Measurements from ENCODE around the gene DMWD. TPM values are rescaled to one million over a fixed set of nuclear protein-coding genes. Genes with fewer than 3 reads are reported as not detected.

The DMWD gene
- total RNA-seq, 1 experiment from 2014 or later, result 35.4 TPM

DNA sequence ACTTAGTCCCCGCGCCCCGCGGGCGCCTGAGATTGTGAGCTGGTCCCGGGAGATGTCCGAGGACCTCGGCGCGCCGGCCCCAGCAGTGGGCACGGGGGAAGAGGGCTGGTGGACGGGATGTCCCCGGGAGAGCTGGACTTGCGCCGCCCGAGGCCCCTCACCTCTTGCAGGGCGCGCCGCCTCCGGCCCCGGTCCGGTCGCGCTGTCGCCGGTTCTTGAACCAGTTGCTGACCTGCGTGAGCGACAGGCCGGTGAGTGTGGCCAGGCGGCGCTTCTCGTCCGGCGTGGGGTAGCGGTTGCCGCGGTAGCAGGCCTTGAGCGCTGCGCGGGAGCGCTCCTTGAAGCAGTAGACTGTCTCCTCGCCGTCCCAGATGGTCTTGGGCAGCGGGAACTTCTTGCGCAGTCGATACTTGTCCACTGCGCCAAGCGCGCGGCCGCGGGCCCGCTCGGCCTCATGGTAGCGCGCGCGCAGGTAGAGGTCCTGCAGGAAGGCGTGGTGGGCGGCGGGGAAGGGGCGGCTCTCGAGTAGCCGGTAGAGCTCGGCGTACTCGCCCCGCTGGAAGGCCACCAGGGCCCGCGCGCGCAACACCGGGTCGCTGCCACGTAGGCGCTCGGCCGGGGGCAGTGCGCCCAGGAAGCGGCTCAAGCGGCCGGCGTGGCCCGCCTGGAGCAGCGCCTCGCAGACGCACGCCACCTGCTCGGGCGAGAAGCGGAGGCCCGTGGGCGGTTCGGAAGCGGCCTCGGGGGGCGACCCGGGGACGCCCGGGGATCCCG, 24.6 kb downstream of the DMWD start:
- peak in 1 of 2 experiments; percentile 75 for DNase-seq (ENCODE audit: low read depth in 1 of 2, low spot score in 2 of 2)
- H3K27ac ChIP-seq, result peak overlapping the region; percentile 46; the same call in 1 of the 2 replicates

DNA sequence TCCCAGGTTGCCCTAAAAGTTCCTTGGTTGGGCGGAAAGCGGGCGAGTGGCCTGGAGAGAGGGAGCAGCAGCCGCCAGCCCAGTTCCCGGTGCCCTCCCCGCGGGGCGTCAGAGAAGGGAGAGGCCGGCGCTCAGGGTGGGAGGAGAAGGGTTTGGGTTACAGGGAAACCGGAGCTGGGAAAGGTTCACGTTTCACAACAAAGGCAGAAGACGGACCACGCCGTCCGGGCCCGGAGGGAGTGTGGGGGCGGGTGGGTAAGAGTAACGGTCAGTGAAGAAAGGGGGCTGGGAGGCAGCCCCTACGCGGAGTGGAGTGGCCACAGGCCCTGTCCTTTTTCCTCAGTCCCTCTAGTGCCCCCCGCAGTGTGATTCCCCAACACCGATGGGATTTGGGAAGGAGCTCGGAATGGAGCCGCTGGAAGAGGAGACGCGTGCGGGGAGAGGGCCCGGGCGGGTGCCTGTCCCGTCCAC, 25.2 kb downstream of the DMWD start:
- peaks cover 26% of the 10 kb centered on the region for H3K36me3 ChIP-seq
- 0 out of 2 replicates have a peak, but pooled peaks cover 2% of the 10 kb centered on the region for H3K9me3 ChIP-seq (replicated peaks)
- peak overlapping the region; percentile 46; the same call in 1 of the 2 replicates for H3K27ac ChIP-seq
- peak; percentile 57 to 77 for DNase-seq (ENCODE audit: low read depth in 1 of 2, low spot score in 2 of 2)
- peaks cover 42% of the 10 kb centered on the region for H3K4me1 ChIP-seq (replicated peaks)
- H3K27me3 ChIP-seq (replicated peaks), result no peaks in the 10 kb centered on the region
- peak overlapping the region; percentile 67 for H3K4me3 ChIP-seq

More for the DNA sequence above, 24.6 kb downstream of the DMWD start:
- Histone ChIP-seq H3K27me3 (replicated peaks) (no peaks in the 10 kb centered on the region), H3K9me3 (replicated peaks) (0 out of 2 replicates have a peak, but pooled peaks cover 2% of the 10 kb centered on the region), H3K4me3 (peak overlapping the region; percentile 67), H3K4me1 (replicated peaks) (peaks cover 42% of the 10 kb centered on the region), H3K36me3 (peaks cover 32% of the 10 kb centered on the region)

DNA sequence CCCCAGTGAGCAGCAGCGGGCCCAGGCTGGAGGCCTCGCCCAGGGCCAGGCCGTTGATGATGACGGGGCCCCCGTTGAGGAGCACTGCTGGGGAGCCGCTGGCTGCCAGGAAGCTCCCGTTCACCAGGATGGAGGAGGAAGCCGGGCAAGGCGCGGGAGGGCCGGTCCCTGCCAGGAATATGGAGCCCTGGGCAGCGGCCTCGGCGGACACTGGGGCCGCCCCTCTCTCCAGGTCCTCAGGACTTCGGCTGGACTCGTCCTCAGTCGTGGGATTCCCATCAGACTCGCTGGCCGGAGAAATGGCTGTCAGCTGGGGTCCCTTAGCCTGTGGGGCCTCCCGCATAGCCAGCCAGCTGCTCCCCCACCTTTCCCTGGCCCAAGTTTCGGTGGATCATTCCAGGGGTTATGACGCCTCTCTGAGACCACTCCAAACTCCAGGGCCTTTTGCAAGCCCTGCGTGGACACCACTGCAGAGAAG, 25.7 kb downstream of the DMWD start:
- Histone ChIP-seq H3K4me3 (peak overlapping the region; percentile 67), H3K27me3 (replicated peaks) (no peaks in the 10 kb centered on the region), H3K4me1 (replicated peaks) (peaks cover 42% of the 10 kb centered on the region), H3K9me3 (replicated peaks) (0 out of 2 replicates have a peak, but pooled peaks cover 2% of the 10 kb centered on the region), H3K27ac (peak overlapping the region; percentile 46; the same call in 1 of the 2 replicates), H3K36me3 (peaks cover 20% of the 10 kb centered on the region)
- no peak for DNase-seq (ENCODE audit: low read depth in 1 of 2, low spot score in 2 of 2)

- H3K27ac ChIP-seq, result no peak overlapping the region
These were observed 26.3 kb downstream of the DMWD start for GRCh38 chr19:45766296-45766868.

GRCh38 chr19:45765702-45766295, 26.8 kb downstream of the DMWD start:
- no peak for DNase-seq (ENCODE audit: low read depth in 1 of 2, low spot score in 2 of 2)
- peaks cover 9% of the 10 kb centered on the region for H3K36me3 ChIP-seq
- no peak overlapping the region for H3K27ac ChIP-seq
- H3K27me3 ChIP-seq (replicated peaks), result no peaks in the 10 kb centered on the region
- H3K4me1 ChIP-seq (replicated peaks), result peaks cover 39% of the 10 kb centered on the region
- 0 out of 2 replicates have a peak, but pooled peaks cover 2% of the 10 kb centered on the region for H3K9me3 ChIP-seq (replicated peaks)
- H3K4me3 ChIP-seq, result no peak overlapping the region

More at GRCh38 chr19:45766296-45766868, 26.3 kb downstream of the DMWD start:
- 0 out of 2 replicates have a peak, but pooled peaks cover 2% of the 10 kb centered on the region for H3K9me3 ChIP-seq (replicated peaks)
- H3K36me3 ChIP-seq, result peaks cover 15% of the 10 kb centered on the region
- no peak overlapping the region for H3K4me3 ChIP-seq
- peaks cover 42% of the 10 kb centered on the region for H3K4me1 ChIP-seq (replicated peaks)
- no peaks in the 10 kb centered on the region for H3K27me3 ChIP-seq (replicated peaks)
- DNase-seq (ENCODE audit: low read depth in 1 of 2, low spot score in 2 of 2), result no peak

DNA sequence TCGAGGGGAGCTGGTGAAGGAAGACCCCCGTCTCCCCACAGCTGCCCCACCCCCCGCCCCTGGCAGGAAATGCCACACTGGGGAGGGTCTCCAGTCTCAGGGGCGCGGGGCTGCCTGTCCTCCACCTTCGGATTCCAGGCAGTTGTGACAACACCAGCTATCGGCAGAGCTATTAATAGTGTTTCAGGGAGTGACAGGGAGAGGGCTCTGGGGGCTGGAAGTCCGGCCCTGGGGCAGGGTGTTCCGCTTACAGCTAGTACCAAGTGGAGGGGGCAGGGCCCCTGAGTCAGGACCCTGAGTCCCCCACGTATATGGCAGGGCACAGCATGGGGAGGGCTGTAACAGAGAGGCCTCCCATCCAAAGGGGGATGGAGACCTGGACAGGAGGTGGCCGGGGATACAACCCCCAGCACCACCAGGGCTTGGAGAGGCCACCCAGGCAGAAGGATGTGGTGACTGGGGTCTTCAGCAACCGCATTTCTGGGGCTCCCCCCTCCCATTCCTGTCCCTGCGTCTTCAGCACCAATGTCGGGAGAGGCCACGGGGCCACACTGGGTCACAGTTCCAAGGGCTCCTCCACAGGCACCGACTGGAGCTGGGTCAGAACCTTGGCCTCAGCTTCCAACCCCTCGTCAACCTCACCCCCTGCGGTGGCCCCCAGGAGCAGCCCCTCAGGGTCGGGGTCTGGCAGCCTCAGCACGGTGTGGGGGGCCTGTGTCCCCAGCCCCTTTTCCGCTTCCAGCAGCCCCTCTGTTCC, 27.5 kb downstream of the DMWD start:
- peaks cover 8% of the 10 kb centered on the region; the same call in 1 of the 2 replicates for H3K36me3 ChIP-seq

GRCh38 chr19:45764475-45764874, 28.2 kb downstream of the DMWD start:
- Histone ChIP-seq H3K4me3 (no peak overlapping the region), H3K9me3 (replicated peaks) (0 out of 2 replicates have a peak, but pooled peaks cover 2% of the 10 kb centered on the region)

More for the DNA sequence above, 27.5 kb downstream of the DMWD start:
- Histone ChIP-seq H3K4me3 (no peak overlapping the region), H3K27ac (no peak overlapping the region), H3K4me1 (replicated peaks) (peaks cover 33% of the 10 kb centered on the region), H3K9me3 (replicated peaks) (0 out of 2 replicates have a peak, but pooled peaks cover 2% of the 10 kb centered on the region), H3K27me3 (replicated peaks) (no peaks in the 10 kb centered on the region)
- DNase-seq (ENCODE audit: low read depth in 1 of 2, low spot score in 2 of 2), result no peak

DNA sequence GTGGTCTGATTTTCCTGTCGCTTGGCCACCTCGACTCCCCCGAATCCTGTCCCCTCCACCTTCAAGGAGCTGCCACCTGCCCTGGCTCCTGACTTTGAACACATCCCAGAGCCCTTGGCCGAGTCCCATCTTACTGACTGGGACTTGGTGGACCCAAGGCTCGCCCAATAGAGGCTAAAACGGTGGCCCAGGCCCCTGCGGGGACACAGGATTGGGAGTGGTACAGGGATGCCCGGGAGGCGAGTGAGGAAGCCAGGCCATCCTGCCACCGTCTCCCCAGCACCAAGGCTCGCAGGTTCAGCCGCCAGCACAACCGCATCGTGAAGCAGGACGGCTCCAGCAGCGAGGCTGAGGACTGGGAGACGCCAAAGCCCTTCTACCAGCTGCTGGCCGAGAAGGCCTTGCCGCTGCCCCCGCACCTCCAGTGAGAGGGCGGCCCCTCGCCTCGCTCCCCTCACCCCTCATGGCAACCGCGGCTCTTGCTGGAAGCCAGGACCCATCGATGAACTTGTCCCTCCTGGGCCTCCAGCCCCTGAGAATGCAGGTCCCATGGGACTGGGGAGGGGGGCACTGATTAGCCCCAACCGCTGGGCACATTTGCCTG, 28.9 kb downstream of the DMWD start:
- Histone ChIP-seq H3K4me3 (no peak overlapping the region), H3K9me3 (replicated peaks) (0 out of 2 replicates have a peak, but pooled peaks cover 2% of the 10 kb centered on the region), H3K4me1 (replicated peaks) (peaks cover 29% of the 10 kb centered on the region), H3K36me3 (peaks cover 8% of the 10 kb centered on the region; the same call in 1 of the 2 replicates), H3K27me3 (replicated peaks) (no peaks in the 10 kb centered on the region), H3K27ac (no peak overlapping the region)
- no peak for DNase-seq (ENCODE audit: low read depth in 1 of 2, low spot score in 2 of 2)

More at GRCh38 chr19:45764475-45764874, 28.2 kb downstream of the DMWD start:
- Histone ChIP-seq H3K27ac (no peak overlapping the region), H3K27me3 (replicated peaks) (no peaks in the 10 kb centered on the region), H3K4me1 (replicated peaks) (peaks cover 29% of the 10 kb centered on the region), H3K36me3 (peaks cover 8% of the 10 kb centered on the region; the same call in 1 of the 2 replicates)
- no peak for DNase-seq (ENCODE audit: low read depth in 1 of 2, low spot score in 2 of 2)

GRCh38 chr19:45762870-45763631, 29.6 kb downstream of the DMWD start:
- Histone ChIP-seq H3K4me3 (no peak overlapping the region), H3K9me3 (replicated peaks) (no peaks in the 10 kb centered on the region), H3K36me3 (peaks cover 8% of the 10 kb centered on the region; the same call in 1 of the 2 replicates), H3K4me1 (replicated peaks) (peaks cover 26% of the 10 kb centered on the region), H3K27ac (no peak overlapping the region), H3K27me3 (replicated peaks) (no peaks in the 10 kb centered on the region)
- DNase-seq (ENCODE audit: low read depth in 1 of 2, low spot score in 2 of 2), result no peak

- no peak for DNase-seq (ENCODE audit: low read depth in 1 of 2, low spot score in 2 of 2)
- Histone ChIP-seq H3K27ac (no peak overlapping the region), H3K27me3 (replicated peaks) (no peaks in the 10 kb centered on the region), H3K4me3 (no peak overlapping the region), H3K9me3 (replicated peaks) (no peaks in the 10 kb centered on the region), H3K4me1 (replicated peaks) (peaks cover 12% of the 10 kb centered on the region), H3K36me3 (peaks cover 5% of the 10 kb centered on the region; the same call in 1 of the 2 replicates)
These were observed 30.9 kb downstream of the DMWD start for GRCh38 chr19:45761714-45762113.

GRCh38 chr19:45758921-45759320, 33.7 kb downstream of the DMWD start:
- no peaks in the 10 kb centered on the region for H3K27me3 ChIP-seq (replicated peaks)
- no peak overlapping the region for H3K4me3 ChIP-seq
- no peak for DNase-seq (ENCODE audit: low read depth in 1 of 2, low spot score in 2 of 2)
- no peaks in the 10 kb centered on the region for H3K36me3 ChIP-seq
- no peaks in the 10 kb centered on the region for H3K9me3 ChIP-seq (replicated peaks)
- H3K27ac ChIP-seq, result no peak overlapping the region
- H3K4me1 ChIP-seq (replicated peaks), result peaks cover under 1% of the 10 kb centered on the region; the same call in 1 of the 2 replicates

- Histone ChIP-seq H3K4me1 (replicated peaks) (no peaks in the 10 kb centered on the region), H3K27me3 (replicated peaks) (no peaks in the 10 kb centered on the region), H3K9me3 (replicated peaks) (no peaks in the 10 kb centered on the region), H3K36me3 (no peaks in the 10 kb centered on the region), H3K27ac (no peak overlapping the region), H3K4me3 (no peak overlapping the region)
- DNase-seq (ENCODE audit: low read depth in 1 of 2, low spot score in 2 of 2), result no peak
These were observed 35.0 kb downstream of the DMWD start for GRCh38 chr19:45757695-45758094.

Measured in SJSA1 (cell line).